Measurements from ENCODE around the gene CAPN12. TPM values are rescaled to one million over a fixed set of nuclear protein-coding genes. Genes with fewer than 3 reads are reported as not detected.

The CAPN12 gene
- total RNA-seq, 2 experiments from 2014 or later: 1.2 to 2.6 TPM

DNA sequence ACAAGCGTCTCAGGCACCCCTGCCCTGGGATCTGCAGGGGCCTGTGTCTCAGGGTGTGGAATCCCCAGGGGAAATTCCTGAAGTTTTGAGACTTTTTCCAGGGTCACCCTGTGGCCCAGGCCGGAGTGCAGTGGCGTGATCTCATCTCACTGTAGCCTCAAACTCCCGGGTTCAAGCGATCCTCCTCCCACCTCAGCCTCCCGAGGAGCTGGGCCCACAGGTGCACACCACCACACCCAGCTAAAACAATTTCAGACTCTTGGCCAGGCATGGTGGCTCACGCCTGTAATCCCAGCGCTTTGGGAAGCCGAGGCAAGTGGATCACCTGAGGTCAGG, 4.0 kb downstream of the CAPN12 start:
- Histone ChIP-seq H4K20me1 (ENCODE audit: insufficient read depth, low read length) (no peaks in the 10 kb centered on the region), H3K4me2 (ENCODE audit: low read length) (no peak overlapping the region), H3K4me3 (ENCODE audit: low read depth, low read length, poor library complexity, severe bottlenecking) (no peak overlapping the region), H3K4me1 (ENCODE audit: insufficient read depth, low read length, poor library complexity, severe bottlenecking) (peaks cover 2% of the 10 kb centered on the region), H3K79me2 (ENCODE audit: insufficient read depth, low read depth, low read length) (no peaks in the 10 kb centered on the region), H3K9me2 (ENCODE audit: insufficient read depth, low read length) (no peaks in the 10 kb centered on the region), H2AFZ (ENCODE audit: low read length) (no peak overlapping the region), H3K36me3 (ENCODE audit: insufficient read depth, low read length) (no peaks in the 10 kb centered on the region), H3K27ac (ENCODE audit: low read depth, low read length, poor library complexity, severe bottlenecking) (no peak overlapping the region), H3K9me3 (ENCODE audit: low read length) (no peaks in the 10 kb centered on the region)
- ChIA-PET POLR2A (no interaction called here), CTCF (ENCODE audit: unreplicated experiment) (no interaction called here)
- DNase-seq (ENCODE audit: low spot score): no peak
- no peak for TF ChIP-seq EZH2phosphoT487 (IDR thresholded peaks at IDR 0.05; ENCODE audit: borderline replicate concordance, low read depth, low read length)
- TF ChIP-seq, protein P1, sequence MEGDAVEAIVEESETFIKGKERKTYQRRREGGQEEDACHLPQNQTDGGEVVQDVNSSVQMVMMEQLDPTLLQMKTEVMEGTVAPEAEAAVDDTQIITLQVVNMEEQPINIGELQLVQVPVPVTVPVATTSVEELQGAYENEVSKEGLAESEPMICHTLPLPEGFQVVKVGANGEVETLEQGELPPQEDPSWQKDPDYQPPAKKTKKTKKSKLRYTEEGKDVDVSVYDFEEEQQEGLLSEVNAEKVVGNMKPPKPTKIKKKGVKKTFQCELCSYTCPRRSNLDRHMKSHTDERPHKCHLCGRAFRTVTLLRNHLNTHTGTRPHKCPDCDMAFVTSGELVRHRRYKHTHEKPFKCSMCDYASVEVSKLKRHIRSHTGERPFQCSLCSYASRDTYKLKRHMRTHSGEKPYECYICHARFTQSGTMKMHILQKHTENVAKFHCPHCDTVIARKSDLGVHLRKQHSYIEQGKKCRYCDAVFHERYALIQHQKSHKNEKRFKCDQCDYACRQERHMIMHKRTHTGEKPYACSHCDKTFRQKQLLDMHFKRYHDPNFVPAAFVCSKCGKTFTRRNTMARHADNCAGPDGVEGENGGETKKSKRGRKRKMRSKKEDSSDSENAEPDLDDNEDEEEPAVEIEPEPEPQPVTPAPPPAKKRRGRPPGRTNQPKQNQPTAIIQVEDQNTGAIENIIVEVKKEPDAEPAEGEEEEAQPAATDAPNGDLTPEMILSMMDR (conservative IDR thresholded peaks at IDR 0.05; ENCODE audit: low read length): no peak
- intact Hi-C loops (cut with micrococcal nuclease; ENCODE audit: unreplicated experiment): no loop called here
- BruUV-seq (replicated peaks): no TSS peak

DNA sequence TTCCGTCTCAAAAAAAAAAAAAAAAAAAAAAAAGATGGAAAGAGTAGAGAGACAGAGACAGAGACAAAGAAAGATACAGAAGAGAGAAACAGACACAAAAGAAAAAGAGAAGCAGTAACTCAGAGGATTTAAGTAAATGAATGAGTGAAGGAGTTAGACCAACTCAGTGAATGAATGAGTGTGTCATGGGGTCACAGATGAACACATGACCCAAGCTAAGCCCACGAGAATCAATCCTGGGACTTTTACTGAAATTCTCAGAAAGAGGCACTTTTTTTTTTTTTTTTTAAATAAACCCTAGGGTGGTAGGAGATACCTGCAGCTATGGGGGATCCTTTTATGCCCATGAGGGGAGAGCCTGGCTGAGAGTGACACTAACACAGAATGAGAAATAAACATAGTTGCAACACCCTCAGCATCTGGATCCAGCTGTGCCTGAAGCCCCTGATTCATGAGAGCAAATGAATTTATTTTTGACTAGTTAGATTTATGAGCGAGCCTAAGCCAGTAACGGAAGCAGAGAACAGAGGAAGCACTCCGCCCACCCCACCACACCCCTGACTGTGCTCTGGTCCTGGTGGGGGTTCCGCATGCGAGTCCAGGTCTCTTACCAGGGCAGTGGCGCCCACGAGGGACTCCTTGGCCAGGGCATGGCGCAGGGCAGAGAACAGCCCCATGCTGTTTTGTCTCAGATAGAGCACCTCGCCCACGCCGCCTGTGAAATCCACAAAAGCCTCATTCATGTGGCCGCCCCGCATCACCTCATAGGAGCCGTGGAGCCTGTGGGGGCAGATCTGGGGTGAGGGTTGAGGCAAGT, 4.6 kb downstream of the CAPN12 start:
- no peaks in the 10 kb centered on the region for H3K9me3 ChIP-seq (ENCODE audit: low read length)
- no peaks in the 10 kb centered on the region for H3K79me2 ChIP-seq (ENCODE audit: insufficient read depth, low read depth, low read length)
- POLR2A ChIA-PET: no interaction called here
- no peak overlapping the region for H3K27ac ChIP-seq (ENCODE audit: low read depth, low read length, poor library complexity, severe bottlenecking)
- H3K9me2 ChIP-seq (ENCODE audit: insufficient read depth, low read length): no peaks in the 10 kb centered on the region
- H4K20me1 ChIP-seq (ENCODE audit: insufficient read depth, low read length): no peaks in the 10 kb centered on the region
- no peaks in the 10 kb centered on the region for H3K36me3 ChIP-seq (ENCODE audit: insufficient read depth, low read length)
- TF ChIP-seq, protein P1 (conservative IDR thresholded peaks at IDR 0.05; ENCODE audit: low read length): no peak
- TF ChIP-seq EZH2phosphoT487 (IDR thresholded peaks at IDR 0.05; ENCODE audit: borderline replicate concordance, low read depth, low read length): no peak
- H3K4me3 ChIP-seq (ENCODE audit: low read depth, low read length, poor library complexity, severe bottlenecking): no peak overlapping the region
- BruUV-seq (replicated peaks): no TSS peak
- no peak overlapping the region for H3K4me2 ChIP-seq (ENCODE audit: low read length)
- no peak for DNase-seq (ENCODE audit: low spot score)
- no peak overlapping the region for H2AFZ ChIP-seq (ENCODE audit: low read length)
- CTCF ChIA-PET (ENCODE audit: unreplicated experiment): no interaction called here
- intact Hi-C loops (cut with micrococcal nuclease; ENCODE audit: unreplicated experiment): no loop called here
- H3K4me1 ChIP-seq (ENCODE audit: insufficient read depth, low read length, poor library complexity, severe bottlenecking): peaks cover 8% of the 10 kb centered on the region
